Smooth muscle cell (in vitro differentiated cells): ENCODE data around the gene TAF7L. TPM values are rescaled to one million over a fixed set of nuclear protein-coding genes. Genes with fewer than 3 reads are reported as not detected.

Experiments used
- DNase-seq: peaks from one replicate; lab custom pipeline; 2025; ENCODE audit not compliant: unreplicated experiment; lab: John Stamatoyannopoulos, UW
- H2AFZ ChIP-seq: fragments of 200-600 bp; sonication (generic); 2 replicates; pipeline ENCODE4 v1.6.0; 2016; ENCODE audit warnings: antibody characterized with exemption, low read depth, mild to moderate bottlenecking
- H3F3A ChIP-seq: fragments of 200-600 bp; sonication (generic); 2 replicates; pipeline ENCODE4 v1.6.0; 2017; ENCODE audit warnings: antibody characterized with exemption, low read depth
- H3K27ac ChIP-seq: fragments of 200-600 bp; sonication (generic); 2 replicates; pipeline ENCODE4 v1.5.1; 2016; ENCODE audit warnings: low read depth, mild to moderate bottlenecking
- H3K27me3 ChIP-seq: fragments of 200-600 bp; sonication (generic); 2 replicates; pipeline ENCODE4 v1.6.1; 2016; ENCODE audit warnings: low read depth, mild to moderate bottlenecking
- H3K36me3 ChIP-seq: fragments of 200-600 bp; sonication (generic); 2 replicates; pipeline ENCODE4 v1.5.1; 2016; ENCODE audit warnings: low read depth
- H3K4me1 ChIP-seq: fragments of 200-600 bp; sonication (generic); 2 replicates; pipeline ENCODE4 v1.5.1; 2016; ENCODE audit warnings: low read depth
- H3K4me2 ChIP-seq: fragments of 200-600 bp; sonication (generic); 2 replicates; pipeline ENCODE4 v1.6.0; 2016; ENCODE audit warnings: mild to moderate bottlenecking
- H3K4me3 ChIP-seq: fragments of 200-600 bp; sonication (generic); 2 replicates; pipeline ENCODE4 v1.5.1; 2016; ENCODE audit warnings: mild to moderate bottlenecking
- H3K79me2 ChIP-seq: fragments of 200-600 bp; sonication (generic); 2 replicates; pipeline ENCODE4 v1.6.0; 2016; ENCODE audit warnings: low read depth, mild to moderate bottlenecking
- H3K9ac ChIP-seq: fragments of 200-600 bp; sonication (generic); 2 replicates; pipeline ENCODE4 v1.6.0; 2016; ENCODE audit warnings: low read depth
- H3K9me3 ChIP-seq: fragments of 200-600 bp; sonication (generic); replicated peaks from 2 replicates; pipeline ENCODE4 v1.5.1; 2016; ENCODE audit warnings: low read depth
- H4K20me1 ChIP-seq: fragments of 200-600 bp; sonication (generic); 2 replicates; pipeline ENCODE4 v1.6.0; 2016; ENCODE audit warnings: low read depth
- CTCF ChIP-seq: fragments of 200-600 bp; sonication (generic); IDR thresholded peaks from 2 replicates; pipeline ENCODE4 v1.5.1; 2017; ENCODE audit warnings: borderline replicate concordance, mild to moderate bottlenecking, antibody characterized with exemption; ENCODE audit not compliant: insufficient read depth, poor library complexity, severe bottlenecking
- WGBS: methylation state at CpG from one replicate; pipeline ENCODE4 v1.1.7; 2016; ENCODE audit warnings: low lambda C conversion rate; 5-methylcytosine and 5-hydroxymethylcytosine counted together
- polyA plus RNA-seq: library from polyadenylated mRNA; unstranded; fragments of >200 nt; fragmentation: Nextera tagmentation; extraction: Ambion mirVana; gene quantifications from 2 replicates; pipeline ENCODE4 v1.2.1, GENCODE V29; 2016
- total RNA-seq: library from RNA; depleted of rRNA; stranded (reverse); fragments of >200 nt; gene quantifications from 2 replicates; pipeline ENCODE4 v1.2.3, GENCODE V29; 2014

Gene TAF7L
- total and polyA plus RNA-seq, 2 experiments from 2014 or later, result 0.04 to 0.14 TPM

- no peaks in the 10 kb centered on the region for H3F3A ChIP-seq
- no peaks in the 10 kb centered on the region for H3K79me2 ChIP-seq
- DNase-seq, result no peak
- H3K9me3 ChIP-seq, result no peaks in the 10 kb centered on the region
- no peaks in the 10 kb centered on the region for H3K27me3 ChIP-seq
- WGBS, result 83% methylated on average over 9 of the region's 9 CpGs
- TF ChIP-seq CTCF, result no peak
- H2AFZ ChIP-seq, result no peak overlapping the region
- H3K36me3 ChIP-seq, result no peaks in the 10 kb centered on the region
- no peaks in the 10 kb centered on the region for H4K20me1 ChIP-seq
- H3K4me1 ChIP-seq, result no peaks in the 10 kb centered on the region
- no peak overlapping the region for H3K4me3 ChIP-seq
- no peak overlapping the region for H3K4me2 ChIP-seq
- no peak overlapping the region for H3K27ac ChIP-seq
- no peak overlapping the region for H3K9ac ChIP-seq
Measured at GRCh38 chrX:101241531-101241930, 49.6 kb downstream of the TAF7L start.

GRCh38 chrX:101237041-101237440, 54.1 kb downstream of the TAF7L start:
- no peak overlapping the region for H2AFZ ChIP-seq

GRCh38 chrX:101232316-101232715, 58.8 kb downstream of the TAF7L start:
- DNase-seq, result no peak
- Histone ChIP-seq H3K4me2 (no peak overlapping the region), H3K36me3 (no peaks in the 10 kb centered on the region), H3K27ac (no peak overlapping the region), H3K4me1 (no peaks in the 10 kb centered on the region), H3F3A (no peaks in the 10 kb centered on the region), H3K27me3 (no peaks in the 10 kb centered on the region), H3K4me3 (no peak overlapping the region), H4K20me1 (no peaks in the 10 kb centered on the region), H2AFZ (no peak overlapping the region), H3K9me3 (no peaks in the 10 kb centered on the region), H3K9ac (no peak overlapping the region), H3K79me2 (no peaks in the 10 kb centered on the region)
- WGBS, result 84% methylated on average over 5 of the region's 5 CpGs
- TF ChIP-seq CTCF, result no peak

More at GRCh38 chrX:101237041-101237440, 54.1 kb downstream of the TAF7L start:
- H3K4me3 ChIP-seq, result no peak overlapping the region
- H3K4me2 ChIP-seq, result no peak overlapping the region
- H3K9ac ChIP-seq, result no peak overlapping the region
- no peak for TF ChIP-seq CTCF
- no peaks in the 10 kb centered on the region for H3K79me2 ChIP-seq
- 73% methylated on average over 2 of the region's 2 CpGs for WGBS
- no peaks in the 10 kb centered on the region for H3F3A ChIP-seq
- DNase-seq, result no peak
- H3K4me1 ChIP-seq, result no peaks in the 10 kb centered on the region
- no peaks in the 10 kb centered on the region for H4K20me1 ChIP-seq
- no peaks in the 10 kb centered on the region for H3K27me3 ChIP-seq
- H3K27ac ChIP-seq, result no peak overlapping the region
- H3K36me3 ChIP-seq, result no peaks in the 10 kb centered on the region
- no peaks in the 10 kb centered on the region for H3K9me3 ChIP-seq

- no peak overlapping the region for H3K27ac ChIP-seq
- no peaks in the 10 kb centered on the region for H3K79me2 ChIP-seq
- H3F3A ChIP-seq, result no peaks in the 10 kb centered on the region
- no peak overlapping the region for H3K4me2 ChIP-seq
- no peak for DNase-seq
- no peak overlapping the region for H3K4me3 ChIP-seq
- H3K9me3 ChIP-seq, result no peaks in the 10 kb centered on the region
- H3K27me3 ChIP-seq, result no peaks in the 10 kb centered on the region
- 65% methylated on average over 1 of the region's 1 CpG for WGBS
- no peaks in the 10 kb centered on the region for H4K20me1 ChIP-seq
- no peaks in the 10 kb centered on the region for H3K36me3 ChIP-seq
- no peak for TF ChIP-seq CTCF
- no peak overlapping the region for H2AFZ ChIP-seq
- H3K4me1 ChIP-seq, result no peaks in the 10 kb centered on the region
- H3K9ac ChIP-seq, result no peak overlapping the region
Measured at GRCh38 chrX:101231080-101231479, 60.1 kb downstream of the TAF7L start.
